ENCODE data around the gene AP1S2.
A peak's percentile ranks its signal among the peaks of the same experiment; 100 is the strongest.

Gene AP1S2

DNA sequence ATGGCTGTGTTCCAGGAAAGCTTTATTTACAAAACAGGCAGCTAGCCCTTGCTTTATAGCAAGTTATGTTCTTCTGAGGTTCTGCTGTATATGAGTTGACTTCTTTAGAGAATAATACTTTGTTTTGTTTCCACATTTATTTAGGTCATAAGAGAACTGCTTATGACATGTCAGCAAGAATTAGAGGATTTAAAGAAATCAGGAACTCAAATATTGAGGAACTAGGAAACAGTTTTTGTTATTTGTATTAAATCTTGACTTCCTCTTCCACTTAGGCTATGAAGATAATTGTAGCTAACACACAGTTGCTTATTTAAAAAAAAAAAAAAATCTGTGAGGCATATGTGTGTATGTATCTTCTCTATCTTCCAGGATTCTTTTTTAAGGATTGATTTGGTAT is 50.0 kb downstream of the AP1S2 start:
- no peak for DNase-seq (ENCODE audit: low read depth, low spot score)
- ChIA-PET CTCF (no interaction called here), POLR2A (no interaction called here)
- TF ChIP-seq, protein P1, sequence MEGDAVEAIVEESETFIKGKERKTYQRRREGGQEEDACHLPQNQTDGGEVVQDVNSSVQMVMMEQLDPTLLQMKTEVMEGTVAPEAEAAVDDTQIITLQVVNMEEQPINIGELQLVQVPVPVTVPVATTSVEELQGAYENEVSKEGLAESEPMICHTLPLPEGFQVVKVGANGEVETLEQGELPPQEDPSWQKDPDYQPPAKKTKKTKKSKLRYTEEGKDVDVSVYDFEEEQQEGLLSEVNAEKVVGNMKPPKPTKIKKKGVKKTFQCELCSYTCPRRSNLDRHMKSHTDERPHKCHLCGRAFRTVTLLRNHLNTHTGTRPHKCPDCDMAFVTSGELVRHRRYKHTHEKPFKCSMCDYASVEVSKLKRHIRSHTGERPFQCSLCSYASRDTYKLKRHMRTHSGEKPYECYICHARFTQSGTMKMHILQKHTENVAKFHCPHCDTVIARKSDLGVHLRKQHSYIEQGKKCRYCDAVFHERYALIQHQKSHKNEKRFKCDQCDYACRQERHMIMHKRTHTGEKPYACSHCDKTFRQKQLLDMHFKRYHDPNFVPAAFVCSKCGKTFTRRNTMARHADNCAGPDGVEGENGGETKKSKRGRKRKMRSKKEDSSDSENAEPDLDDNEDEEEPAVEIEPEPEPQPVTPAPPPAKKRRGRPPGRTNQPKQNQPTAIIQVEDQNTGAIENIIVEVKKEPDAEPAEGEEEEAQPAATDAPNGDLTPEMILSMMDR (IDR thresholded peaks at IDR 0.05; ENCODE audit: insufficient read depth, low read length, missing control alignments): no peak
- H3K4me3 ChIP-seq (ENCODE audit: low read depth, low read length): no peak overlapping the region

DNA sequence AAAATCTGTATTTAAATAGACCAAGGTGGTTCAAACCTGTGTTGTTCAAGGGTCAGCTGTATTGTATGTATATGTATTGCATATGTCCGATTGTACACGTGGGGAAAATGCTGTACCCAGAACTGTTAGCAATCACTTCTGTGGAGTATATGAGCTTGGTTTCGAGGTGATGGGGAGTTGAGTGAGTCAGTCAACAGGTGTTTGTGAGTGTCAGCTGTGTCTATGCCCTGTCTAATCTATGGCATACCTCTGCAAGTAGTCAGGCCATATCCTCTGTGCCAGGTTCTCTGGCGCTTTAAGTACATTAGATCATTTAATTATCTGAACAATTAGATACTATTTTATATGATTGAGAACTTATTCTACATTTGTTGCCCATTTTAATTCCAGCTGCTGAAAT is 56.9 kb downstream of the AP1S2 start:
- no peak for DNase-seq (ENCODE audit: low read depth, low spot score)
- ChIA-PET POLR2A (no interaction called here), CTCF (no interaction called here)
- no peak overlapping the region for H3K4me3 ChIP-seq (ENCODE audit: low read depth, low read length)
- TF ChIP-seq, protein P1 (IDR thresholded peaks at IDR 0.05; ENCODE audit: insufficient read depth, low read length, missing control alignments): no peak

DNA sequence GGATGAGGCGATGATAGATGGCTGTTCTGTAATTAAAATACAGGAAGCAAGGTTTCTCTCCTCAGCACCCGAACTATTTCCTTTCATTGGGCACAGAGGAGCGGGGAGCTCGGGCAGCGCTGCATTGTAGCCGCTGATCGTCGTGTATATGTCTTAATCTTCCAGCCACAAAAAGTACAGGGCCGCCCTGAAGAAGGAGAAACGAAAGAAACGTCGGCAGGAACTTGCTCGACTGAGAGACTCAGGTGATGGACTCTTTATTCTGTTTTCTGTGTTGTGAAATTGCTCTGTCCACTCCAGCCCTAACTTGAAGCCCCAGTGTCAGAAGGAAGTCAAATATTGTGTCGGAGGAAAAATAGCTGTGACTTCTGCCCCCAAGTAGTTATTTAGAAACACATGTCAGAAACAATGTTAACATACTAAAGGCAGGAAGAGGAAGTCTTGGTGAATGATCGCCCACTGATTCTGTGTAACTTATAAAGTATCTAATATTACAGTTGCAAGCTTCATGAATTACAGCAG is 63.8 kb downstream of the AP1S2 start:
- CTCF ChIA-PET: no interaction called here
- no peak for DNase-seq (ENCODE audit: low read depth, low spot score)
- POLR2A ChIA-PET: no interaction called here
- TF ChIP-seq, protein P1 (IDR thresholded peaks at IDR 0.05; ENCODE audit: insufficient read depth, low read length, missing control alignments): no peak
- peak overlapping the region; percentile 76 for H3K4me3 ChIP-seq (ENCODE audit: low read depth, low read length)

DNA sequence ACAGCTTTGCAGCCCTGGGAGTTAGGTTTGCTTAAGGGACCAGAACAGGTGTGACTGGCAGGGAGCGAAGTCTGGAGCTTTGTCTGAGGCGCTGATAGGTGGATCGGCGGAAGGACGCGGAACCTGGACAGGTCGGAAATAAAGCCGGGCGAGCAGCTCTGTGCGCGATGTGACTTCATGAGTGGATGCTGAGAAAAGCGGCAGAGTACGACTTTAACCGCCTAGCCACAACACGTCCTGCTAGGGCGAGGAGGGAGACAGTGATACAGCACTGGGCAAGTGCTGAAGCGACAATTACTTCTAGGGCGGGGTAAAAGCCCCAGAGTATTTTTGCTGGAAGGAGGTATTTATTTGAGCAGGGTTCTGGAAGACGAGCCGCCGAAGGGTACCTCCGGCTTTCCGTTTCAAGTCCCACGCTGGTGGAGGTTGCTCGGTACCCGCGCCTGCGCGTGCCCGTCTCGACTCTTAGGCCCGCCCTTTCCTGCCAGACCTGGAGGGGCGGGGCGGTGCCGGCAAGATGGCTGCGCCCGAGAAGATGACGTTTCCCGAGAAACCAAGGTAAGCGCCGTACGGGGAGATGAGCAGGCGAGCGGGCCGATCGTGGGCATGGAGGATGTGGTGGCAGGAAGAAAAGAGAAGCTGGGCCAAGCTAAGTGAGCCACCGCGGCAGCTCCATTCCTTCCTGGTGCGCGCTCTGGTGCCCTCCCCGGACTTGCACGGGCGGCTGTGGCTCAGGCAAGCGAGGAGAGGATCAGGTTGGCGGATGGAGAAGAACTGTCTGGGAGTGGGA is 64.4 kb downstream of the AP1S2 start, which contains the start of gene ZRSR2:
Gene ZRSR2 (plus strand): TSS at position 506 of the 790 bp plus-strand sequence. CDS start 12 bp downstream, at position 518.
- H3K4me3 ChIP-seq (ENCODE audit: low read depth, low read length): peak within 1 kb of the TSS; percentile 76
- no peak for DNase-seq (ENCODE audit: low read depth, low spot score)
- ChIA-PET CTCF (no interaction called here), POLR2A (no interaction called here)
- TF ChIP-seq, protein P1 (IDR thresholded peaks at IDR 0.05; ENCODE audit: insufficient read depth, low read length, missing control alignments): no peak

DNA sequence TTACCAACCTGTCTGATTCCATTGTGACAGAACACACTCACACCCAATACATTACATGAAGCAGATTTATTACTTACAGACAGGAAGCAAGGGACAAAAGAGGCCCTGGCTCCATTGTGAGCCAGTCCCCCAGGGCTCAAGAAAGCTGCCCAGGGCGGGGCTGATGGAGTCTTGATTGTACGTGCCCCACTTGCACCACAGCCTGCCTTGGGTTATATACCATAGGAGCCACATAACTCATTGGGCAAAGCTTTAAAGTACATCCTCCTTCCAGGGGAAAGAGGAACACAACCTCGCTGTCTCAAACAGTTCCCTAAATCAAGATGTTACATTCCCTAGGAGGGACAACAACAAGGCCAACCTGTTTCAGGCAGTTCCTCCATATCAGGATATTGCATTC is 67.7 kb downstream of the AP1S2 start:
- DNase-seq (ENCODE audit: low read depth, low spot score): no peak
- ChIA-PET CTCF (no interaction called here), POLR2A (no interaction called here)
- H3K4me3 ChIP-seq (ENCODE audit: low read depth, low read length): no peak overlapping the region
- TF ChIP-seq, protein P1 (IDR thresholded peaks at IDR 0.05; ENCODE audit: insufficient read depth, low read length, missing control alignments): no peak

DNA sequence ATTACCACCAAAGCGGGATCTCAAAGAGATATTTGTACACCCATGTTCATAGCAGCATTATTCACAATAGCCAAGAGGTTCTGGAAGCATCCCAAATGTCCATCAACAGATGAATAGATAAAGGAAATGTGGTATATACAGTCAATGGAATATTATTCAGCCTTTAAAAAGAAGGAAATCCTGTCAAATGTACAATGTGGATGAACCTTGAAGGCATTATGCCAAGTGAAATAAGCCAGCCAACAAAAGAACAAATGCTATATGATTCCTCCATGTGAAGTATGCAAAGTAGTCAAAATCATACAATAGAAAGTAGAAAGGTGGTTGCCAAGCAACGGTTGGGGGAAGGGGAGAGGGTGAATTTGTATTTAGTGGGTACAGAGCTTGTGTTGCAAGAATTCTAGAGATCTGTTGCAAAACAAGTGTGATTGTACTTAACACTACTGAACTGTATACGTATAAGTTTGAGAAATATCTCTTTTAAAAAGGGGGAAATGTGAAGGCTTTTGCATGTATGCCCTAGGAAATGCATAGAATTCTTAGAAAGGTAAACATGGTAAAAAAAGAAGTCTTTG is 69.3 kb downstream of the AP1S2 start:
- POLR2A ChIA-PET: no interaction called here
- no peak for DNase-seq (ENCODE audit: low read depth, low spot score)
- TF ChIP-seq, protein P1 (IDR thresholded peaks at IDR 0.05; ENCODE audit: insufficient read depth, low read length, missing control alignments): no peak
- CTCF ChIA-PET: no interaction called here
- H3K4me3 ChIP-seq (ENCODE audit: low read depth, low read length): no peak overlapping the region
